NCI-H2171 (cell line): ENCODE results near the gene GAREM2.

Source experiments
- DNase-seq: peaks from one replicate; lab custom pipeline; 2025; lab: John Stamatoyannopoulos, UW

Gene GAREM2

DNA sequence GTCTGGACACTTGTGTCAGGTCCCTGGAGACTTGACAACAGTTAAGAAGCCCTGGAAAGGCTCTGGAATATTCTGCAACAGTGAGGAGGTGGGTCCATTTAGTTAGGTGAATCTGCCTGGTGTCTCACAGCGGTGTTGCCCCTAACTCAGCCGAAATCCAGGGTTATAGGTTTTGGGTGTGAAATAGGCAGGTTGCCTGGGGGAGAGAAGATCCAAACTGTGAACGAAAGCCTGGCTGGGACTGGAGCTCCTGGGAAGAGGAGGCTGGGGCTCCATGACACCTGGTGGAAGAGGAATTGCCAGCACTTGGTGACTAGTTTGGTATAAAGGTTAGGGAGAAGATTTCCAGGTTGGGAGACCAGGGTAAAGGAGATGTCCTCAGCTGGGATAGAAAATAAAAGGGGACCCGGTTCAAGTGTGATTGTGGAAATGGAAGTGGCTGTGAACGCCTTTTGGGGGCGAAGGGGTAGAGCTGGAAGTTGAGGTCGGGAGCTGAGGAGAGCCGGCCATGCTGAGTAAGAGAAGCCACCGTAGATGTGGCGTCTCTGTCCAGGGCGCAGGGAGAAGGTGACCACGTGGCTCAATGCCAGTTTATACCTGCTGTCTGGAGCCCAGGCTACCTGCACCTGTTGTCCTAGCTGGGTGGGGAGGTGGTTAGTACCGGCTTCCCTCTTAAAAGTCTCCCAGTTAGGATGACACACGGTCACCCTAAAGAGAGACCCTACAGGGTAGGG lies 3.0 kb upstream of the GAREM2 start:
- no peak for DNase-seq

DNA sequence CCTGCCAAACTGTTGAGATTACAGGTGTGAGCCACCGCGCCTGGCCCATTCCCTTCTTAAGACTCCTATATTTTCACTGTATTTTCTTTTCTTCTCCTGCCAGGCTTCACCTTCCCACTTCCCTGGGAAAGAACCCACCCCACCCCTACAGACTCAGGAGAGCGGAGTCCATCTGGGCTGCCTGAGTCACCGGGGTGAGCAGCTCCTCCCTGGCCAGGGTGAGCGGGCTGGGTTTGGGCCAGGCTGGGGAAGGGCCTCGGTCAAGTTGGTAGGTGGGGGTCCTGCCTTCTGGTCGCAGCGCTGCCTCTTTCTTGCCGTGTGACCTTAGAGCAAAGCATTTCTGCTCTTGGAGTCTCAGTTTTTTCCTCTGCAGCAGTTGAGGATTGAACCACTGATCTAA lies 2.1 kb upstream of the GAREM2 start:
- no peak for DNase-seq

DNA sequence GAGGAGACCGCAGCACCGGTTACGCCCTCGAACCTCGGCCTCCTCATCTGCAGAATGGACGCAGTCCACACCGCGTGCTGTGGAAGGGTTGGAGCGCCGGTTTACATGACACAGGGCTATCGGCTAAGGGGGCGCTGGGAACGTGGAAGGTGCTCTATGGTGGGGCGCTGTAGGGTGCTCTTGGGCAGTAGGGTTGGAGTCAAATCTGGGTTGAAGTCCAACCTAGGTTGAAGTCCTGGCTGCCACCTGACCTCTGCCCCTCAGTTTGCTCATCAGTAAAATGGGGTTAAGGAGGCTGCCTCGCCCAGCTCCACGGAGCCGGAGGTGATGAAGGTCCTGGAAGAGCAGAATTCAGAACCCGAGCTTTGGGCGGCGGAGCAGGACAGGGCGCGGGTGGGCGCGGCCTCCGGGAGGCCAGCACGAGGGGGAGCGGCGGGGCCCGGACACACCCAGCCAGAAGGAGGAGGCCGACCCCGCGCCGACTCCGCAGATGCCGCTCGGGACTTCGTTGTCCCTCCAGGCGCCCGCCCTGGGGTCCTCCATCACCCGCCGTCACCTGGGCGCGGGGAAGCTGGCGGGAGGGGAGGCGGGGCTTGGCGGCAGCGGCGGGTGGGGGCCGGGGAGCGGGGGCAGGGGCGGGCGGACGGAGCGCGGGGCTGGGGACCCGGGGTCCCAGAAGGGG lies 558 bp upstream of the GAREM2 start:
- peak; percentile 22 for DNase-seq

DNA sequence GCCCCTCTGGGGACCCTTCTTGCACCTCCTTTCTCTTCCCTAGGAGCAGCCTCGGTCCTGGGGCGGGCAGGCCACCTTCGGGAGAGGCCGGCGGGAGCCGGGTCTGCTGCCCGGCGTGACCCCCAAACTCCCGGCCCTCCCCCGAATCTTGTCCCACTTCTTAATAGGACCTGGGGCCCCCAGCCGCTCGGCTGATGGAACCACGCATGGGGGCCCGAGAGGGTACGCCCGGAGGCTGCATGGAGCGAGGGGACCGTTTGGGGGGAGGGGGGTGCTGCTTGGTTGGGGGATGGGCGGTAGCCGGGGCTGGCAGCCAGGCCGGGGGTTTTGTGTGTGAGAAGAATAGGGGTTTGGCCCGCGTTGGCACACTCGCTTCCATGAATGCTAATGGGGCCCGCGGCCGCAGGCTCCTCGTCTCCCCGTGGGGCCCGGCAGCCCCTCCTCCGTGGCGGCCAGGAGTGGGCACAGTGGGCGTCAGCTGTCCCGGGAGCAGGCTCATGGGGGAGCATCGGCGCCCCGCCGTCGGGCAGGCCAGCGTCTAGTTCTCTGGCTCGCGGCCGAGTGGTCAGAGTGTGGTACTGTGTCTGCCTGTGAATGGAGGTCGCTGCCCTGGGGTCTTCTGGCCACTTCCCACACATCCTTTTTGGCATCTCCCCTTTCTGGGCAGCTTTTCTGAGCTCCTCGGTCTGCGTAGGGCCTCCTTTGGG lies 1.0 kb downstream of the GAREM2 start:
- DNase-seq, result no peak

GRCh38 chr2:26174691-26175465 lies 2.0 kb downstream of the GAREM2 start:
- no peak for DNase-seq

- no peak for DNase-seq
These were observed 2.8 kb downstream of the GAREM2 start for GRCh38 chr2:26175466-26176278.

GRCh38 chr2:26176279-26176615 lies 3.4 kb downstream of the GAREM2 start:
- no peak for DNase-seq

- no peak for DNase-seq
These were observed 4.2 kb downstream of the GAREM2 start for GRCh38 chr2:26177122-26177521.

DNA sequence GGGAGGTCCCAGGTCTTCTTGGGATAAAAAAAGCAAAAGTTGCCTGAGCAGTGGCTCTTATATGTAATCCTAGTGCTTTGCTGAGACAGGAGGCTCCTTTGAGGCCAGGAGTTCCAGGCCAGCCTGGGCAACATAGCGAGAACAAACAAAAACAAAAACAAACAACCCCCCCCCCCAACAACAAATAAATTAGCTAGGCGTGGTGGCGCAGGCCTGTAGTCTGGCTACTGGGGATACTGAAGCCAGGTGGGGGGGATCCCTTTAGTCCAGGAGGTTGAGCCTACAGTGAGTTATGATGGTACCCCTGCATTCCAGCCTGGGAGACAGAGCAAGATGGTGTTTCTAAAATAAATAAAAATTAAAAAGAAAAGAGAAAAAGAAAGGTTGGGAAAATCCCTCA lies 5.4 kb downstream of the GAREM2 start:
- no peak for DNase-seq

- peak; percentile 37 for DNase-seq
These were observed 6.0 kb downstream of the GAREM2 start for GRCh38 chr2:26178746-26179436.

DNA sequence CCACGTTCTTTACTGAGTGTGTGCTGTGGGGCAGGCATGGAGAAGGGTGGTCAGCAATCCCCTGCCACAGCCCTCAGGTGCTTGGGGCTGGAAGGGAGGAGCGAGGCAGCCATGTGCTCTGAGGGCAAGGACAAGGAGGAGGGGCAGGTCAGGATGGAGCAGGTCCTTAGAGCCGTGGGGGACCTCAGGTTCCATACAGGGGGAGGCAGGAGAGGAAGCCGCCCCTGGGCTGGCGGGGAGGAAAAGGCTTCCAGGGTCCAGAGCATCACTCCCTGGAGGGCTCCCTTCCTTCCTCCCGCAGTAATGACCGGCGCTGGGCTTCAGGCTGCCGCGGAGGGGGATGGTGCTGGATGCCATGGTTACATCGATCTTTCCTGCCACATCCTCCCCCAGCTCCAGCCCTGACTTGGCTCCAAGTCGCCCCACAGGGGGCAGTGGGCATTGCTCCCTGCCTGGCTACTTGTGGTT lies 6.6 kb downstream of the GAREM2 start:
- no peak for DNase-seq

GRCh38 chr2:26182441-26182840 lies 9.6 kb downstream of the GAREM2 start:
- no peak for DNase-seq

GRCh38 chr2:26182887-26183630 lies 10.2 kb downstream of the GAREM2 start:
- no peak for DNase-seq

GRCh38 chr2:26184121-26184520 lies 11.2 kb downstream of the GAREM2 start:
- DNase-seq, result no peak

- no peak for DNase-seq
These were observed 11.8 kb downstream of the GAREM2 start for GRCh38 chr2:26184555-26185303.

GRCh38 chr2:26185304-26185928 lies 12.5 kb downstream of the GAREM2 start:
- no peak for DNase-seq

DNA sequence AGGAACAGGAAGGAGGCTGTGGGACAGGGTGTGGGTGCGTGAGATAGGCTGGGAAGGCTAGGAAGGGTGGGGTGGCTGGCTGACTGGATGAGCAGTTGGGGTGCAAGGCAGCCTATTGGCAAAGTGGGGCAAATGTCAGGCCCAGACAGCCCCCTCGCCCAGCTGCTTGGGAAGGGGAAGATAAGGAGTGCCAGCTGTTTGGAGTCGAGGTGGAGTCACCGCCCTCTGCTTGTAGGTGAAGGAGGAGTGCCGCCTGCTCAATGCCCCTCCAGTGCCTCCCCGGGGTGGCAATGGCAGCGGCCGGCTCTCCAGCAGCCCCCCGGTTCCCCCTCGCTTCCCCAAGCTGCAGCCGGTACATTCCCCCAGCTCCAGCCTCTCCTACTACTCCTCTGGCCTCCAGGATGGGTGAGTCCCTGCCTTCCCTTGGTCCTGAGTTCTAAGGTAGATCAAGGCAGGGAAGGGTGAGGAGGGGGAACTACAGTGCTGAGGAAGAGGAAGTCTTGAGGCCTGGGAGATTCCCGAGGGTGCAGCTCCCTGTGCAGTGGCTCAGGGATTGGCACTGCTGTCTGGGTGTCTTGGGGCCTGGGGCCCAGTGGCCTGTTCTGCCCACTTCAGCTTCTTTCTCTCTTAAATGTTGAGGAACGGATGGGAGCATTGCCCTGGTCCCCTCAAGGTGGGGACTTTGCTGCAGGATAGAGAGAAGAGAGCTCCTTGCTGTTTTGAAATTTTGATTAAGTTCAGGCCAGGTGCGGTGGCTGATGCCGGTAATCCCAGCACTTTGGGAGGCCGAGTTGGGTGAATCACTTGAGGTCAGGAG lies 13.3 kb downstream of the GAREM2 start:
- no peak for DNase-seq

- DNase-seq, result no peak
These were observed 14.2 kb downstream of the GAREM2 start for GRCh38 chr2:26187114-26187513.
